GM12873 (cell line): ENCODE measurements around the gene IGSF9B.

Experiments used
- TF ChIP-seq, protein P1 (sequence below): IDR thresholded peaks from 2 replicates; pipeline ENCODE4 v1.5.1; 2012; ENCODE audit warnings: low read depth, mild to moderate bottlenecking, moderate library complexity, low read length, control low read depth; ENCODE audit not compliant: insufficient read depth; ENCODE audit errors: missing control alignments

IGSF9B gene

DNA sequence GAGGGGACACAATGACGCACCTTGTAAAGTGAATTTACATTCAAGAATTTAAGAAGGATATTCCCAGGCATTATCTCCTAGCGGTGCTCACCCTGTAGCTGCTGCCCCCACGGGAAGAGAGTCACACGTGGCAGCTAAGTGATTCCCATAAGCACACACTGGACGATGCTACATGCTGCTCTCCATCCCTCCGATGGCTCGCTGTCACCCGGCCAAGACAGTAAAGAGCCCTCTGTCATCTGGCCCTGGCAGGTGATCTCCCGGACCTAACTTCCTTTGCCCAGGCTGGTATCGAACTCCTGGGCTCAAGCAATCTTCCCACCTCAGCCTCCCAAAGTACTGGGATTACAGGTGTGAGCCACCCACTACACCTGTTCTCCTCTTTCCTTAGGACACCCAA lies 39.9 kb upstream of the IGSF9B start:
- TF ChIP-seq, protein P1, sequence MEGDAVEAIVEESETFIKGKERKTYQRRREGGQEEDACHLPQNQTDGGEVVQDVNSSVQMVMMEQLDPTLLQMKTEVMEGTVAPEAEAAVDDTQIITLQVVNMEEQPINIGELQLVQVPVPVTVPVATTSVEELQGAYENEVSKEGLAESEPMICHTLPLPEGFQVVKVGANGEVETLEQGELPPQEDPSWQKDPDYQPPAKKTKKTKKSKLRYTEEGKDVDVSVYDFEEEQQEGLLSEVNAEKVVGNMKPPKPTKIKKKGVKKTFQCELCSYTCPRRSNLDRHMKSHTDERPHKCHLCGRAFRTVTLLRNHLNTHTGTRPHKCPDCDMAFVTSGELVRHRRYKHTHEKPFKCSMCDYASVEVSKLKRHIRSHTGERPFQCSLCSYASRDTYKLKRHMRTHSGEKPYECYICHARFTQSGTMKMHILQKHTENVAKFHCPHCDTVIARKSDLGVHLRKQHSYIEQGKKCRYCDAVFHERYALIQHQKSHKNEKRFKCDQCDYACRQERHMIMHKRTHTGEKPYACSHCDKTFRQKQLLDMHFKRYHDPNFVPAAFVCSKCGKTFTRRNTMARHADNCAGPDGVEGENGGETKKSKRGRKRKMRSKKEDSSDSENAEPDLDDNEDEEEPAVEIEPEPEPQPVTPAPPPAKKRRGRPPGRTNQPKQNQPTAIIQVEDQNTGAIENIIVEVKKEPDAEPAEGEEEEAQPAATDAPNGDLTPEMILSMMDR: no peak

GRCh38 chr11:133995066-133995465 lies 38.3 kb upstream of the IGSF9B start:
- TF ChIP-seq, protein P1: no peak

DNA sequence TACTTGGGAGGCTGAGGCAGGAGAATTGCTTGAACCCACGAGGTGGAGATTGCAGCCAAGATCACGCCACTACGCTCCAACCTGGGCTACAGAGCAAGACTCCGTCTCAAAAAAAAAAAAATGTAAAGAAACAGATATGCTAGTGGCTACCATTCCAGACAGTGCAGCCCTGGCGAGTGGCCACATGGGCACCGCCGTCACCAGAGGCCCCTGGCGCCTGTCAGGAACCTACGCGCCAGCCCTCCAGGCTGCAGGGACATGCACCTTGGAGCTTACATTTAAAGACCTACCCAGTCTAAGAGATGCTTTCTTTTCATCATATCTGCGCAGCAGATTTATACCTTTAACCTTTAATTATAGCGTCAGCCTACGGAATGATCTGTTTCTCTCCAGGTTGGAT lies 37.2 kb upstream of the IGSF9B start:
- TF ChIP-seq, protein P1: no peak

DNA sequence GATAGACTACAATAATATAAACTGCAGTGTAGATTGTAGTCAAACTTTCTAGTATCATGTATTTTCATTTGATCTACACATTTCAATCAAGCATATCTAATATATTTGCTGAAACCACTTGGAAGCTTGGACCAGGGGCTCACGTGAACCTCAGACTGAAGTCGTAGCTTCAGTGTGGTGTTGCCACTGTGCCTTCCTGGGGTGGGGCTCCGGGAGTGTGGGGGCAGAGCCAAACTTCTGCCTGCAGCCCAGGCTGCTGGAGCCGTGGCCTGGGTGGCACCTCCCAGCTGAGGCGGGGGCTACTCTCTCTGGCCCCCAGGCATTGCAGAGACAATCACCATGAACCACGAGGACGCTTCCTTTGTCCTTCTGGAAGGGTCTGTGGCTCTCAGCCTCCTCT lies 36.3 kb upstream of the IGSF9B start:
- TF ChIP-seq, protein P1: no peak

DNA sequence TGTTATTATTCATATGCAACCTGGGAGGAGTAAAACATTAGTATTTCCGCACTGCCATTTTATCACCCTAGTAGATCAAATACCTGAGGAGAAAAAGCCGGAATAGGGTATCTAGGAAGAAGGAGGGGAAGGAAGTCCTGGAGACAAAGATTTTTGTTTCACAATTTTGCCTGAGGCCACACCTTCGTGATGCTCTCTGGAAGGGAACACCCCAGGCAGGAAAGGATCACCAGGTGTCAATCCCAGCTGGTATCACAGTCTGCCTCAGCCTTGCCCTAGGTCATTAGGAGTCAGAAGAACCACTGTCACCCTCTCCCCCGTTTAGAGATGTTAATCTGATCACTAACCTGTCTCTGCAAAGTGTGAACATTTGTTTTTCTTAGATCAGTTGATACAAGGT lies 35.4 kb upstream of the IGSF9B start:
- TF ChIP-seq, protein P1: no peak

- TF ChIP-seq, protein P1: no peak
These were observed 34.3 kb upstream of the IGSF9B start for GRCh38 chr11:133991101-133991500.

DNA sequence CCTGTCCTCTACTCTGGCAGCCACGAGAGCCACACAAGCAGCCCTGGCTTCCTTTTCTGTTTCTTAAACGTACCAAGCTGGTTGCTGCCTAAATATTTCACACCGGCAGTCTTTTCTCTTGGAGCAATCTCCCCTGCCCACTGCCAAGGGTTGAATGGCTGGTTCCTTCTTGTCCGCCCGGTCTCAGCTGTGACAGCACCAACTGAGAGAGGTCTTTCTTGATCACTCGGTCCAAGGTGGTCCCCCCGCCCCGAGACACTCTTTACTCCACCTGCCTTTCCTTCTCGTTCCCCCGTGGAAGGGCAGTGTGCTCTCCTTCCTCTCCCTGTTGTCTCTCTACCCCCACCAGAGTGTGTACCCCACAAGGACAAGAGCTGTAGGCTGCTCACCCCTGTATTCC lies 33.7 kb upstream of the IGSF9B start:
- TF ChIP-seq, protein P1: no peak

- TF ChIP-seq, protein P1: no peak
These were observed 32.1 kb upstream of the IGSF9B start for GRCh38 chr11:133988686-133989410.
